B cell (primary cell): ENCODE data around the gene GIMAP2. TPM values are rescaled to one million over a fixed set of nuclear protein-coding genes. Genes with fewer than 3 reads are reported as not detected.

ENCODE experiments used
- ATAC-seq: fragments of 200-7000 bp; cut with Tn5 transposase; one replicate; pipeline ENCODE4 v1.10.0; 2021; ENCODE audit warnings: low read depth, mild to moderate bottlenecking, moderate number of reproducible peaks, moderate library complexity
- CTCF ChIA-PET: fragments of 350-600 bp; sonication (Branson Sonifier 250); formaldehyde crosslinking; loops from one replicate; lab custom pipeline; 2021; ENCODE audit warnings: antibody characterized with exemption, inconsistent platforms; lab: Charles Lee
- POLR2A ChIA-PET: fragments of 350-600 bp; sonication (Branson Sonifier 250); formaldehyde crosslinking; loops from one replicate; lab custom pipeline; 2021; ENCODE audit warnings: antibody characterized with exemption; lab: Charles Lee
- DNase-seq: peaks from one replicate; pipeline ENCODE4 v3.0.0; 2013
- H2AFZ ChIP-seq: 2 replicates; pipeline ENCODE4 v1.6.1; 2012; ENCODE audit warnings: mild to moderate bottlenecking, low read depth, low read length; ENCODE audit not compliant: insufficient read depth, poor library complexity, severe bottlenecking
- H3K27ac ChIP-seq, 2 donors: 1 replicate in 1 of 2; 2 replicates in 1 of 2; pipeline ENCODE4 v1.5.1; 2012 to 2013; ENCODE audit warnings: low read length in 2 of 2, mild to moderate bottlenecking in 2 of 2, moderate library complexity in 1 of 2
- H3K27me3 ChIP-seq, 4 experiments: fragments of 200-600 bp in 1 of 4; sonication (generic) in 1 of 4; replicated peaks in 1 of 4; 1 replicate in 2 of 4; 2 replicates in 2 of 4; pipeline versions ENCODE4 v1.6.1 to v1.7.0; 2013 to 2016; ENCODE audit warnings: low read length in 3 of 4, mild to moderate bottlenecking in 2 of 4, mixed read lengths in 1 of 4, moderate library complexity in 1 of 4; ENCODE audit not compliant: insufficient read depth in 4 of 4, control insufficient read depth in 3 of 4; ENCODE audit errors: control extremely low read depth in 1 of 4
- H3K36me3 ChIP-seq, 2 experiments: replicated peaks in 1 of 2; 1 replicate in 1 of 2; 2 replicates in 1 of 2; pipeline versions ENCODE4 v1.6.1 to v1.7.1; 2013; ENCODE audit warnings: low read length in 1 of 2; ENCODE audit not compliant: insufficient read depth in 2 of 2, control insufficient read depth in 1 of 2; ENCODE audit errors: control extremely low read depth in 1 of 2, extremely low read depth in 1 of 2
- H3K4me1 ChIP-seq, 2 donors: fragments of 200-600 bp in 1 of 2; sonication (generic) in 1 of 2; 1 replicate in 1 of 2; 2 replicates in 1 of 2; pipeline versions ENCODE4 v1.5.1 to v1.6.1; 2013 to 2017; ENCODE audit warnings: low read length in 2 of 2; ENCODE audit not compliant: control insufficient read depth in 2 of 2, insufficient read depth in 2 of 2
- H3K4me2 ChIP-seq: replicated peaks from 2 replicates; pipeline ENCODE3; 2012; ENCODE audit warnings: mild to moderate bottlenecking, low read depth, low read length; ENCODE audit not compliant: poor library complexity, severe bottlenecking
- H3K4me3 ChIP-seq, 5 experiments: fragments of 200-600 bp in 1 of 5; sonication (generic) in 1 of 5; 1 replicate in 3 of 5; 2 replicates in 2 of 5; pipeline versions ENCODE4 v1.5.1 to v1.7.0; 2011 to 2016; ENCODE audit warnings: low read length in 4 of 5, mild to moderate bottlenecking in 4 of 5, low read depth in 2 of 5, control low read depth in 1 of 5, moderate library complexity in 1 of 5; ENCODE audit not compliant: insufficient read depth in 1 of 5; ENCODE audit errors: control extremely low read depth in 1 of 5, extremely low read depth in 1 of 5
- H3K79me2 ChIP-seq: fragments of 200-600 bp; sonication (generic); one replicate; pipeline ENCODE4 v1.6.0; 2016; ENCODE audit warnings: low read length; ENCODE audit not compliant: control insufficient read depth, insufficient read depth
- H3K9ac ChIP-seq: fragments of 200-600 bp; sonication (generic); 2 replicates; pipeline ENCODE4 v1.6.1; 2017; ENCODE audit warnings: mild to moderate bottlenecking, low read length, moderate library complexity
- H3K9me3 ChIP-seq, 3 donors: one replicate each; pipeline versions ENCODE4 v1.6.1 to v1.7.1; 2013; ENCODE audit warnings: low read length in 2 of 3; ENCODE audit not compliant: control insufficient read depth in 2 of 3, insufficient read depth in 1 of 3; ENCODE audit errors: control extremely low read depth in 1 of 3
- H4K20me1 ChIP-seq: 2 replicates; pipeline ENCODE4 v1.6.0; 2012; ENCODE audit warnings: mild to moderate bottlenecking, low read length; ENCODE audit not compliant: insufficient read depth, control insufficient read depth, poor library complexity, severe bottlenecking
- H3K27ac Mint-ChIP-seq: one replicate; pipeline ENCODE4 v1.8.0; 2021; ENCODE audit warnings: mixed read lengths
- H3K27me3 Mint-ChIP-seq: one replicate; pipeline ENCODE4 v1.8.0; 2021; ENCODE audit warnings: mixed read lengths
- H3K4me1 Mint-ChIP-seq: one replicate; pipeline ENCODE4 v1.8.0; 2021; ENCODE audit warnings: mixed read lengths
- H3K4me3 Mint-ChIP-seq: one replicate; pipeline ENCODE4 v1.8.0; 2021; ENCODE audit warnings: mixed read lengths
- H3K9me3 Mint-ChIP-seq: one replicate; pipeline ENCODE4 v1.8.0; 2022; ENCODE audit warnings: mixed read lengths; ENCODE audit not compliant: insufficient read depth
- CTCF ChIP-seq: fragments of 200-600 bp; IDR thresholded peaks from one replicate; pipeline ENCODE4 v1.8.0; 2022; ENCODE audit warnings: antibody characterized with exemption, mild to moderate bottlenecking
- EZH2 ChIP-seq: IDR thresholded peaks from 2 replicates; pipeline ENCODE4 v1.6.1; 2012; ENCODE audit warnings: borderline replicate concordance, low read depth, mild to moderate bottlenecking, moderate library complexity, low read length; ENCODE audit not compliant: insufficient read depth, poor library complexity, severe bottlenecking
- WGBS: methylation state at CpG from one replicate; pipeline ENCODE4 v1.1.5; 2013; ENCODE audit warnings: missing lambda C conversion rate; ENCODE audit not compliant: insufficient coverage; 5-methylcytosine and 5-hydroxymethylcytosine counted together
- intact Hi-C: fragments of 100-400 bp; cut with micrococcal nuclease; formaldehyde crosslinking; loops from one replicate; pipeline ENCODE4 v1.10.0; 2022
- polyA plus RNA-seq: library from polyadenylated mRNA; depleted of rRNA; stranded (reverse); fragments of >200 nt; gene quantifications from 2 replicates; pipeline ENCODE4 v1.2.3, GENCODE V29; 2012
- total RNA-seq, 2 donors: library from RNA; stranded (reverse); fragments of 120-200 nt in 1 of 2; gene quantifications; 1 replicate in 1 of 2; 2 replicates in 1 of 2; pipeline versions ENCODE4 v1.2.3 to v1.2.4, GENCODE V29; 2013 to 2022

The GIMAP2 gene
- total and polyA plus RNA-seq, 2 donors (not counting 1 experiment from before 2014, with no cell fraction given) = 13.2 to 18.1 TPM

- Histone ChIP-seq H3K27ac (no peak overlapping the region), H2AFZ (peak overlapping the region; percentile 41), H3K4me1 (peaks cover 5 to 19% of the 10 kb centered on the region in 2 donors), H3K4me2 (peak overlapping the region; percentile 1), H3K36me3 (no peaks in the 10 kb centered on the region), H3K9ac (no peak overlapping the region), H4K20me1 (no peaks in the 10 kb centered on the region), H3K9me3 (no peaks in the 10 kb centered on the region), H3K27me3 (no peaks in the 10 kb centered on the region), H3K4me3 (no peak overlapping the region), H3K79me2 (no peaks in the 10 kb centered on the region)
- H3K27ac Mint-ChIP-seq = peak overlapping the region; percentile 4
- intact Hi-C loops = no loop called here
- no peak overlapping the region for H3K4me3 Mint-ChIP-seq
- CTCF ChIA-PET = no interaction called here
- no peaks in the 10 kb centered on the region for H3K9me3 Mint-ChIP-seq
- WGBS = 82% methylated on average over 1 of the region's 4 CpGs
- H3K27me3 Mint-ChIP-seq = peaks cover 3% of the 10 kb centered on the region
- TF ChIP-seq EZH2 (no peak), CTCF (no peak)
- DNase-seq = no peak
- H3K4me1 Mint-ChIP-seq = peaks cover 16% of the 10 kb centered on the region
- no peak for ATAC-seq
- POLR2A ChIA-PET = no interaction called here
Observed at GRCh38 chr7:150663802-150664494, 21.6 kb upstream of the GIMAP2 start.

- ChIA-PET CTCF (no interaction called here), POLR2A (no interaction called here)
- no peak overlapping the region for H3K4me3 Mint-ChIP-seq
- no peak overlapping the region for H3K27ac Mint-ChIP-seq
- TF ChIP-seq CTCF (no peak), EZH2 (no peak)
- peaks cover 16% of the 10 kb centered on the region for H3K4me1 Mint-ChIP-seq
- no peak for DNase-seq
- ATAC-seq = no peak
- H3K4me2 ChIP-seq = no peak overlapping the region
- H4K20me1 ChIP-seq = no peaks in the 10 kb centered on the region
- H3K4me3 ChIP-seq = no peak overlapping the region
- peaks cover 3% of the 10 kb centered on the region for H3K9me3 Mint-ChIP-seq
- no peak overlapping the region for H3K27ac ChIP-seq
- WGBS = 95% methylated on average over 4 of the region's 9 CpGs
- H3K4me1 ChIP-seq = peaks cover 5 to 19% of the 10 kb centered on the region in 2 donors
- no peaks in the 10 kb centered on the region for H3K27me3 ChIP-seq
- no peak overlapping the region for H3K9ac ChIP-seq
- no peaks in the 10 kb centered on the region for H3K27me3 Mint-ChIP-seq
- no peaks in the 10 kb centered on the region for H3K9me3 ChIP-seq
- H3K79me2 ChIP-seq = no peaks in the 10 kb centered on the region
- no peaks in the 10 kb centered on the region for H3K36me3 ChIP-seq
- intact Hi-C loops = no loop called here
- H2AFZ ChIP-seq = no peak overlapping the region
Observed at GRCh38 chr7:150665089-150665748, 20.3 kb upstream of the GIMAP2 start.
